ENCODE data around the gene PLAA.

DNA sequence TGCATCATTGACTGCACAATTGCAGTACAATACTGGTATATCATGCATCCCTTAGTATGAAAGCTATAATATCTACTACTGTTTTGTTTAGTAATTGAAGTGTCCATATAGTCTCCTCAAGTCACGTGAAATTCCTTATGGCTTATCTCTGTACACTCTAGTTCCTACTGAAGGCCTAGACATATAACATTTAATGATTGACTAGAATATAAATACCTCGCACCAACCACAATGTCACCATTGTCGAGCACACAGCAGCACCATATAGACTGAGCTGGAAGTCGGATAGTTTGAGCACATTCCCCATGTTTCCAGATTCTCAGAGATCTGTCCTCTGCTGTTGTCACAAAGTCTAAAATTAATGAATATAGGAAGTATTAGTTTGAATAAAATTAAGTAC is 21.4 kb downstream of the PLAA start:
- TF ChIP-seq, protein P1, sequence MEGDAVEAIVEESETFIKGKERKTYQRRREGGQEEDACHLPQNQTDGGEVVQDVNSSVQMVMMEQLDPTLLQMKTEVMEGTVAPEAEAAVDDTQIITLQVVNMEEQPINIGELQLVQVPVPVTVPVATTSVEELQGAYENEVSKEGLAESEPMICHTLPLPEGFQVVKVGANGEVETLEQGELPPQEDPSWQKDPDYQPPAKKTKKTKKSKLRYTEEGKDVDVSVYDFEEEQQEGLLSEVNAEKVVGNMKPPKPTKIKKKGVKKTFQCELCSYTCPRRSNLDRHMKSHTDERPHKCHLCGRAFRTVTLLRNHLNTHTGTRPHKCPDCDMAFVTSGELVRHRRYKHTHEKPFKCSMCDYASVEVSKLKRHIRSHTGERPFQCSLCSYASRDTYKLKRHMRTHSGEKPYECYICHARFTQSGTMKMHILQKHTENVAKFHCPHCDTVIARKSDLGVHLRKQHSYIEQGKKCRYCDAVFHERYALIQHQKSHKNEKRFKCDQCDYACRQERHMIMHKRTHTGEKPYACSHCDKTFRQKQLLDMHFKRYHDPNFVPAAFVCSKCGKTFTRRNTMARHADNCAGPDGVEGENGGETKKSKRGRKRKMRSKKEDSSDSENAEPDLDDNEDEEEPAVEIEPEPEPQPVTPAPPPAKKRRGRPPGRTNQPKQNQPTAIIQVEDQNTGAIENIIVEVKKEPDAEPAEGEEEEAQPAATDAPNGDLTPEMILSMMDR (IDR thresholded peaks at IDR 0.05), result no peak
- TF ChIP-seq POLR2A (IDR thresholded peaks at IDR 0.05), result no peak

Measured in thyroid gland (tissue), 4 donors.